LoVo (cell line): ENCODE data around the gene ZNF565.
"Not testable (repeated sequence)": the region's sequence is repeated elsewhere in the genome, so short reads cannot be mapped to it uniquely, and the experiment has no call there.

Experiments used
- DNase-seq: peaks from one replicate; pipeline ENCODE4 v3.0.0-alpha.2; 2016; ENCODE audit warnings: low spot score

ZNF565 gene

GRCh38 chr19:36214386-36215275 lies at the start of gene ZNF565, which contains the start of gene ZNF146:
ZNF565 (minus strand) TSS chr19:36214665; CDS start chr19:36201985, 12,680 bp downstream.
ZNF146 (plus strand) TSS chr19:36215106; CDS start chr19:36236441, 21,335 bp downstream.
- DNase-seq: peak; percentile 97

DNA sequence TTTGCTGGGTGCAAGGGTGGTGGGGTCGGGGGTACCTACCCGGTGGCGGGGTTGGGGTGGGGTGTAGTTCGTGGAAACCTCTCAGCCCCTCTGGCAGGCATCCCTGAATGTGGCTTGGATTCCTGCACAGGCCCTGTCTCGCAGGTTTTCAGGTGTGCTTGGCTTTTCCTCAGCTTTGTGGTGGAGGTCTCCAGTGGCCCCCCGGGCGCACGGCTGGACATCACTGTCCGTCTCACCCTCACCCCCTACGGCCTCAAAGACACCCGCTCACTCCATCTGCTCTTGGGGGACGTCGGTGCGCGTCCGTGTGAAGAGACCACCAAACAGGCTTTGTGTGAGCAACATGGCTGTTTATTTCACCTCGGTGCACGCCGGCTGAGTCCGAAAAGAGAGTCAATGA lies 44.7 kb upstream of the ZNF565 start:
- no peak for DNase-seq

- no peak for DNase-seq
Observed at GRCh38 chr19:36258028-36258875, 43.8 kb upstream of the ZNF565 start.

- no peak for DNase-seq
Observed at GRCh38 chr19:36257520-36257876, 43.0 kb upstream of the ZNF565 start.

DNA sequence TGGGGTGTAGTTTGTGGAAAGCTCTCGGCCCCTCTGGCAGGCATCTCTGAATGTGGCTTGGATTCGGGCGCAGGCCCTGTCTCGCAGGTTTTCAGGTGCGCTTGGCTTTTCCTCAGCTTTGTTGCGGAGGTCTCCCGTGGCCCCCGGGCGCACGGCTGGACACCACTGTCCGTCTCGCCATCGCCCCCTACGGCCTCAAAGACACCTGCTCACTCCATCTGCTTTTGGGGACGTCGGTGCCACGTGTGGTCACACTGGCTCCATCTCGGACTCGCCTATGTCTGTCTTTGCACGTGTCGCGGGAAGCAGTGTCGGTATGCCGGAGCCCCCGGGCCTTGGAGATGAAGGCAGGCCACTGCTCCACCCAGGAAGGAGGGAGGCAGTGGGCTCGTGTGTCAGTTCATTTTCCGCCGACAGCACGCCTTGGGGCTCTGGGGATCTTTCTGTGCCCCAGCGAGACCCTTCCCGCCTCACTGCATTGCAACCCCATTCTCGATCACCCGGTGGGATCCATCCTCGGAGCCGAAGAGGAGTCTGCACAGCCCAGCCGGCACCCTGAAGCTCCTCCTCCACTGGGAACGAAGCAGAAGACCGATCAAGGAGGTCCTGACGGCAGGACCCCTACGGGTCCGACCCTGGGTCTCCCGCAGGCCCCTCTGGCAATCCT lies 42.5 kb upstream of the ZNF565 start:
- DNase-seq: no peak

DNA sequence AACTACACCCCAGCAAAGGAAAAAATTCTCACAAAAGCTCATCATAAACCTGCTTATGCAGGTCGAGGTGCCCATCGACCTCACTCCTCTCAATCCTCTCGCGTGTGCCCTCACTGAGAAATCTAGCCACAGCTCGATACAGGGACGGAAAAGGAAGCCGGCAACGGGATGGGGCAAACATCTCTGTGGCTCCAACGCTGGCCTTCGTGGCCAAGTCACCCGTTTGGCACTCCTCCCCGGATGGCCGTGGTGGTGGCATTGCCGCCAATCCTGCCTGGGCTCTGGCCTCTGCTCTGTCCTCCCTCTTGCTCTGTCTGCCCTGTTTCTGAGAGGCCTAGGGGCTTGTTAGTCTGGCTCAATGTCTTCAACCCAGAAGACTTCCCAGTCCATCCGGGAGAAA lies 41.6 kb upstream of the ZNF565 start:
- DNase-seq: no peak

DNA sequence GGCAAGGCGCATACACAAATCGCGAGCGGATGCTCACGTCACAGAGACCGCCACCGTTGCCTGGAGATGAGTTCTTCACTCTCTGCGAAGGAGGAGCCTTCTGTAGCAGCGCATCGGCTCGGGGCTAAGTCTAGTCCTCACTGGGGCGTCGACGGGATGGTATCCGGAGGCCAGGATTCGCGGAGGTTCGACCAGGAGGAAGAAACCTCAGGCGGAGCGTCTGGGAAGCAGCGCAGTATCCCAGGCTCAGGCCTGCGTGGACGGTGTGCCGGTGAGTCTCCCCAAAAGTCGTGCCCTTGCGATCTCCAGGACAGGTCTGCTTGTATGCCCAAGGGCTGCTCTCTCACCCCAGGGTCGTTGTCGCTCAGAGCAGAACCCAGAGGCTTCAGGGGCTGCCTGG lies 40.9 kb upstream of the ZNF565 start:
- DNase-seq: no peak

DNA sequence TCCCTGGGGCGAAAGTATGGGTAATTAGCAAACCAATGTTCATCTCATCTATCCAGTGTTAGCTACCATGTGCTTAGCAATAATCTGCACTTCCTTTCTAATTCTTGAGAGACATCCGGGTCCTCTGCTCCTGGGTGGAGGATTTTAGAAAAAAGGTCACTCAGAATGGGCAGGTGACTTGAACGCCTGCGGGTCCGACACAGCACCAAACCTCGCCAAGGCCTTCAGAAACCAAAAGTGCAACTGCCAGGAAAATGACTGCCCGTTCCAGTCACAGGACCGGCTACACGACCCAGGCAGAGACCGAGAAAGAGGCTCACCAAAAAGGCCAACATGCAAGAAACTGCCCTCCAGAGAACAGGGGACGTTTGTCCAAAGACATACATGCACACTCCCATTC lies 40.4 kb upstream of the ZNF565 start:
- no peak for DNase-seq

DNA sequence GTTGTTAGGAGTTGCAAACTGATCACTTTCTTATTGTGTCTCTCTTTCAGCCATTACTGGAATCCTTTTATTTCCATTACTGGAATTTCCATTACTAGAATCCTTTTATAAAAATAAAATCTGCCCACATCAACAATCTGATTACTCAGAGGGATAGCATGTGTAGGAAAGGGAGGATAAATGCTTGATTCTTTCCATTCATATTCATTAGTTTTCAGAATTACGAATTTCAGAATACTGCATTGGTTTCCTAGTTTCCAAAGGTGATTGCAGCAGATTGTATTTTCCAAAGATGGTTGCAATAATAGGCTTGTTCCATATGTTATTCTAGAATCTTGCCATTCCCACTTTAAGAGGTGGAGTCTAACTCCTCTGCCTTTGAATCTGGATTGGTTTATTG lies 37.6 kb upstream of the ZNF565 start:
- DNase-seq: no peak

- no peak for DNase-seq
Observed at GRCh38 chr19:36246006-36246481, 31.6 kb upstream of the ZNF565 start.

- no peak for DNase-seq
Observed at GRCh38 chr19:36245210-36246005, 30.9 kb upstream of the ZNF565 start.

DNA sequence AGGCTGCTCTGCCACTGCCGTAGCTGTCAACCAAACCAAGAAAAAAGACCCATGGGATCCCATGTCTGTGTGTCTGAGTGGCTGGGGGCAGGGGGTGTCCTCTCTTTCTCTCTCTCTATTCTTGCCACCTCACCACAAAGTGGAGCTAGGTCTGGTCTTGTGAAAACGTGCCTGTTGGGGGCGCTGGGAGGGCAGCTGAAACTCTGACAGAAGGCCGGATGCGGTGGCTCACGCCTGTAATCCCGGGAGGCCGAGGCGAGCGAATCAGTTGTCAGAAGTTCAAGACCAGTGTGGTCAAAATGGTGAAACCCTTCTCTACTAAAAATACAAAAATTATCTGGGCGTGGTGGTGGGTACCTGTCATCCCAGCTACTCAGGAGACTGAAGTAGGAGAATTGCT lies 29.6 kb upstream of the ZNF565 start:
- DNase-seq: no peak

DNA sequence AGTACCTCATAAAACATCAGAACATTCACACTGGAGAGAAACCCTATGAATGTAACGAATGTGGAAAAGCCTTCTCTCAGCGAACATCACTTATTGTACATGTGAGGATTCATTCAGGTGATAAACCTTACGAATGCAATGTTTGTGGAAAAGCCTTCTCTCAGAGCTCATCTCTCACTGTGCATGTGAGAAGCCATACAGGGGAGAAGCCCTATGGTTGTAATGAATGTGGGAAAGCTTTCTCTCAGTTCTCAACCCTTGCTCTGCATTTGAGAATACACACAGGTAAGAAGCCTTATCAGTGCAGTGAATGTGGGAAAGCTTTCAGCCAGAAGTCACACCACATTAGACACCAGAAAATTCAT lies 22.5 kb upstream of the ZNF565 start:
- no peak for DNase-seq

DNA sequence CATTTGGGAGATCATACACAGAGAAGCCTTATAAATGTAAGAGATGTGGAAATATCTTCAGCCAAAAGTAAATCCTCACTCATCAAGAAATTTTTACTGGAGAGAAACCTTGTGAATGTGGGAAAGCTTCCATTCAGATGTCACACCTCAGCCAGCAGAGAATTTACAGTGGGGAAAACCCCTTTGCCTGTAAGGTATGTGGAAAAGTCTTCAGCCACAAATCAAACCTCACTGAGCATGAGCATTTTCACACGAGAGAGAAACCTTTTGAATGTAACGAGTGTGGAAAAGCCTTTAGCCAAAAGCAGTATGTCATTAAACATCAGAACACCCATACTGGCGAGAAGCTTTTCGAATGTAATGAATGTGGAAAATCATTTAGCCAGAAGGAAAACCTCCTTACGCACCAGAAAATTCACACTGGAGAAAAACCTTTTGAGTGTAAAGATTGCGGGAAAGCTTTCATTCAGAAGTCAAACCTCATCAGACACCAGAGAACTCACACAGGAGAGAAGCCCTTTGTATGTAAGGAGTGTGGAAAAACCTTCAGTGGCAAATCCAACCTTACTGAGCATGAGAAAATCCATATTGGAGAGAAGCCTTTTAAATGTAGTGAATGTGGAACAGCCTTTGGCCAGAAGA lies 22.0 kb upstream of the ZNF565 start:
- DNase-seq: no peak

- DNase-seq: not testable (repeated sequence)
Observed at GRCh38 chr19:36233626-36234025, 19.2 kb upstream of the ZNF565 start.

- no peak for DNase-seq
Observed at GRCh38 chr19:36225219-36225892, 10.9 kb upstream of the ZNF565 start.

DNA sequence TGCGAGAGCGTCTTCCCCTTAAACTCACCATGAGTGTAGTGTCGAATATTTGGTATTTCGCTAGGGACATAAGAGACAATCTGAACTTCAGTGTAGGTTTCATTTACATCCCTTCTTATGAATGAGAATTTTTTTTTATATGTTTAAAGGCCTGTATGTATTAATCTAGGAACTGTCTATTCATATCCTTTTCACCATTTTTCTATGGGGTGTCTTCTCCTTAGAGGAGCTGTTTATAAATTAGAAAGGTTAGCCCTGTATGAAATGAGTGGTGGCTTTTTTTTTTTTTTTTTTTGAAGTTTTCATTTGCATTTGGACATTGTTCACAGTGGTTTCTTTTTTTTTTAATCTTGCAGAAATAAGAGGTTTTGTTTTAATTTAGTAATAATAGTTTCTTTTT lies 8.0 kb upstream of the ZNF565 start:
- no peak for DNase-seq

GRCh38 chr19:36221474-36221873 lies 7.0 kb upstream of the ZNF565 start:
- DNase-seq: no peak

DNA sequence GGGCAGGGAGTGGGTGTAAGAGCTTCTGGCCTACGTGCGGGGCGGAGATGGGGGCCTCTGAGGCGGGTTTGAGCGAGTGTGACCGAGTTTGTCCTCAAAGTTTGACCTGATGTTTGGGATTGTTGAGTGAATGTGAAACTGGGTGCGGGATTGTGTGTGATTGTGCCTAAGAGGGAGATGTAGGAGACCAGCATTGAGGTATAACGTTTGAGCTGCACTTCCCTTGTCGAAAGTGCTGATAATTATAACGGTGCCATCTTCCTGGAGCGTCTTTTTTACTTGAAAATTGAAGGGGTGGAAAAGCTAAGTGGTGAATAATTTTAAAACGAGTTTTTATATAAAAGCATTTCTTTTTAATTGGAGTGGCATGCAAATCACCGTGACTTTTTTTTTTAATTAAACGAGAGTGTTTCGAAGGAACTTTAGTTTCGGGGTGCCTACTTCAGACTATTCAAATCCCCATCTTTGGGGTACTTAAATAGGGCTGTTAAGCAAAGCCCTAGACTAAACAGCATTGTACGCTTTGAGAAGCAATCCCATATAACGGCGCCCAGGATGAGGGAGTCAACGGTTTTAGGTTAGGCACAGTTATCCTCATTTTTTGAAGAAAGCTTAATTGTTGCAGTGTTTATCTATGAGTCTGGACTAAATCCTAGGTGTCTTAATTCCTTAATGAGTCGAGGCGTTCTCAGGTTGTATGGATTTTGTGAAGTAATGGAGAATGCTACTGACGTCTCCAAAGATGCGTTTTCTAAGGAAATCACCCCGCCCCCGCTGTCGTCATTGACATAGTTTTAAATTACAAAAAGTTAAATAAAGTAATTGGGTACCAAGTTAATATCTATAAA lies 1.0 kb upstream of the ZNF565 start:
- DNase-seq: no peak

GRCh38 chr19:36212895-36213294 lies 1.6 kb downstream of the ZNF565 start:
- DNase-seq: no peak
